Measurements from ENCODE around the gene ENPP6.

Gene ENPP6

DNA sequence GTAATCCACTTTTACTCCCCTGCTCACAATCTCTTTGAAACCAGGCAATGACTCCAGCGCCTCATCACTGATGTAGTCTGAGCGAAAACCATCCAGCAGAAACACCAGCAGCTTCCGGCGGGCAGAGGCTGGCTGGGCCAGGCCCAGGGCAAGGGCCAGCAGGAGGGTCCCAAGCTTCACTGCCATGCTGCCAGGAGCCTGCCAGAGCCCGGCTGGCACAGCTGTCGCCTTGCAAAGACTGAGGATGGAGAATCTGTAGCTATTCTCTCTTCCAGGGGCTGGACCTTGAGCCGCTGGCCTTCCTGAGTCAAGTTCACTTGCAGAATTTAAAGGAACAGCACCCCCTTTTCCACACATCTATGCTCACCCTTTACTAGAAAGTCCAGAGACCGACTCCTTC lies at the start of gene ENPP6:
Gene ENPP6 (minus strand): TSS at position 240 of the 400 bp plus-strand sequence. CDS start 54 bp downstream, at position 186.
- no peak for DNase-seq (ENCODE audit: low read depth, low spot score)
- H3K27ac ChIP-seq: no peak within 1 kb of the TSS

DNA sequence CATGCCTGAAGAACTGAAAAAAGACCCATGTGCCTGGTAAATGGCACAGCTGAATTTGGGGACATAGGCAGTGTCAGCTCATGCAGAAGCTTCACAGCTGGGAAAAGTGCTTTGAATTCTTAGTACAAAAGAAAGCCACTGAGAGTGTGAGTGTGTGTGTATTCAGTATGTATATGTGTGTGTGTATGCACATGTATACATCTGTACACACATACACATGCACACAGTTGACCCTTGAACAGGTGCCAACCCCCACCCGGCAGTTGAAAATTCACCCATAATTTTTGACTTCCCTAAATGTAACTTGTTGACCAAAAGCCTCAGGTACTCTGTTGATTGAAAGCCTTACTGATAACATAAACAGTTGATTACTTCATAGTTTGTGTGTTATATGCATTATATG lies 49.5 kb upstream of the ENPP6 start:
- no peak for DNase-seq (ENCODE audit: low read depth, low spot score)
- H3K27ac ChIP-seq: peak overlapping the region; percentile 63

DNA sequence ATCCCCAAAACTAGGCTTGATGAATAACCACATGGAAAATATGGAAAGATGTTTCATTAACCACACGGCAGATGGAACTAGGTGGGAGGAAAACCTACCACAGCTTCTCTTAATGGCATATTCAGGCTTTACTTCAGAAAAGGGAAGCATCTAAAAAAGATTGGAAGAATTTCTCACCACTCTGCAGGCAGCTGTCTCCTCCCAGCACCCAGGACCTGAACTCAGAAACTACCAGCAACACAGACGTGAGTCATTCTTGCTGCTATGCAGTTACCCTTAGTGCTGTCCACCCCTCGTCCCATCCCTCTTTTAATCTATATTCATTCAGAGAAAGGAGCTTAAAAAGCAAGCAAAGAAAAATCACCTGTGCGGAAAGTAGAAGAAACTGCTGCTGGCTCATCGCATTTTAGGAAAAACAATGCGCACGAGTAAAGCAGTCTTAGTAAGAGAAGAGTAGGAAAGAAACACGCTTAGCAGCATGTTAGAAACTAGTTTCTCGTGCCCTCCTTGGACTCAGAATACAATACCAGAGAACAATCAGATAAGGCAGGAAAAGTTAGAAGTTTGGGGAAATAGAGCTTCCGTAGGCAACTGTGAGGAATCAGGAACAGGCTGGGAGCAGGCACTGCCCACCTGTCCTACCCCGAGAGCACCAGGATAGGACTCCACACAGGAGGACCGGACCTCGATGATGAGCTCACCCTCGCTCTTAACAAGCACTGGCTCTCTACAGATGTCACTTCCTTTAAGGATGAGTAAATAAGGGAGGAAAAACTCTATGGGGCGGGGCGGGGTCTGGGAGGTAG lies 48.1 kb upstream of the ENPP6 start:
- H3K27ac ChIP-seq: peak overlapping the region; percentile 48
- no peak for DNase-seq (ENCODE audit: low read depth, low spot score)

DNA sequence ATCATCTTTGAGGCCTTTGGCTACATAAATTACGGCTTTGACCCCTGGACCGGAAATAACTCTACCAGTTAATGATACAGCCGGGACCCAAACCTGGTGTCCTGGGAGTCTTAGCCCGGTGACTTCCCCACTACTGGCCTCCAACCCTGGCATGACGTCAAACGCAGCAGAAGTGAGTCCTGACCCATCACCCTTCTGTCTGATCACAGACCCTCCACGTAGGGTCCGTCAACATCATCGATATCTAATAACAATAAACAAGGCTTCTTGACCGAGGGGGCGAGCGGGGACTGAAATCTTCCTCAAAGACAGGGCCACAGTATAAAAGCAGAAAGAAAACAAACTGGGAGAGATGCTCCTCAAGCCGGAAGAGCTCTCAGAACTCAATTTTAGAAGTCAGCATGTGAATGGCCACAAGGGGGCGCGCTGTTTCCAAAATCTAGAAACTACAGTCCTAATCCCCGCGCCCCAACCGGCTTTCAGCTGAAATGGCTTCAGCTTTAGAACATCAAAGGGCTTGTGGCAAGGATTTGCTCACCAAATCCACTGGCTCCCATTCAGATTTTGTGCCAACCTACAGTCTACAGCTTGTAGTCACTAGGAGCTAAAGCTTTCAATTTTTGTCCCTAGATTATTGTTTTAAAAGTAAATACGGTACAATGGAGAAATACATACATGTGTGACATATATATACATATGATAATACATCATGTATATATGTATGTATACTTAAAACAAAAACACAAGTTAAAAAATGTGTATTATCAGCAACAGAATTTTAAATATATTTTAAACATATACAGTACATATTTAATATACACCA lies 46.4 kb upstream of the ENPP6 start:
- H3K27ac ChIP-seq: no peak overlapping the region
- peak; percentile 51 for DNase-seq (ENCODE audit: low read depth, low spot score)

DNA sequence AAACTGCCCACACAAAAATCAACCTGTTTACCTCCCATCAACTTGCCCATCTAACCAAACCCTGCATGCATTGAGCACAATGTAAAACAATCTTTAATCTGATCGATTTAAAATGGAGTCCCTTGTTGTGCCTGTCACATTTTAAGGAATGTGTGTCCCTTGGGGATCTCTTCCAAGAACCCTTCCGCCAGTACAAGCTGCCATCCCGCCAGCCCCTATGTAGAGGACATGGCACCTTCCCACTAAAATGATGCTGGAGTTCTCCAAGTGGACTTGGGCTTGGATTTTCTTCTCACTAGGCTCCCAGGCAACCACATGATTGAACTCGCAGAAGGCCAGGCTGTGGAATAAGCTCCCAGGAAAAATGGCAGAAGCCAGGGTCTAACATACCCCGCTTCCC lies 45.8 kb upstream of the ENPP6 start:
- DNase-seq (ENCODE audit: low read depth, low spot score): no peak
- no peak overlapping the region for H3K27ac ChIP-seq

DNA sequence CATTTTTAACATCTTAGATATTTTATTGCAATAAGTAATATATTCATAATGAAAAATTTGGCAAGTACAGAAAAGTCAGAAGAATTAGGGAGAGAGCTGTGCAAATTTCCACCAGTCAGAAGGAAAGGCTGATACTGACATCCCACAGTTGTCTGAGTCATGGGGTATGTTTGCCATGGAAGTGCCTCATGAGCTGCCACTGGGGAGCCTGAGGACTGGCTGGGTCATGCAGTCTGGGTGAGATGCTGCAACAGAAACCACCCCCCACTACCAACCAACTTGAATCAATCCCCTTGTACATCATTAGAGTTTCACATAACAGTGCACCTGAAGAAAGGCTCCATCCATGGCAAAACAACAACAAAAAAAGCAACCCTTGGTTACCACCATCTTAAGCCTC lies 45.2 kb upstream of the ENPP6 start:
- no peak overlapping the region for H3K27ac ChIP-seq
- peak; percentile 60 for DNase-seq (ENCODE audit: low read depth, low spot score)

DNA sequence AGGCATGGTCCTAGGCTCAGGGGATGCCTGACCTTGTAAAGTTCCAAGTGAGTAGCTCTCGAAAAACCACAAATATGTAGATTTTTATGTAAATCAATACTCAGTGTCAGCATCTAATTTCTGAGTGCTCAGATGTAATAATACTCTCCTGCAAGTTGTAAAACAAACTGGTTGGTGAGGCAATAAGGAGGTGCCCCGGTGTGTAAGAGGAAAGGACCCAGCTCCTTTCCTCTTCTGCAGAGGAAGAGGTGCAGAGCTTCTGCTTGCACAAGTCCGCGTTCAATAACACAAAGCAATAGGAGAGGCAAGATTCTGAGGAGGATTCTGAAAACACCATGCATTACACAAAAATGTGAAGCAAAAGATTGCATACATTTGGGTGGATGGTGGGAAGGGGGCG lies 43.6 kb upstream of the ENPP6 start:
- DNase-seq (ENCODE audit: low read depth, low spot score): no peak
- H3K27ac ChIP-seq: no peak overlapping the region

DNA sequence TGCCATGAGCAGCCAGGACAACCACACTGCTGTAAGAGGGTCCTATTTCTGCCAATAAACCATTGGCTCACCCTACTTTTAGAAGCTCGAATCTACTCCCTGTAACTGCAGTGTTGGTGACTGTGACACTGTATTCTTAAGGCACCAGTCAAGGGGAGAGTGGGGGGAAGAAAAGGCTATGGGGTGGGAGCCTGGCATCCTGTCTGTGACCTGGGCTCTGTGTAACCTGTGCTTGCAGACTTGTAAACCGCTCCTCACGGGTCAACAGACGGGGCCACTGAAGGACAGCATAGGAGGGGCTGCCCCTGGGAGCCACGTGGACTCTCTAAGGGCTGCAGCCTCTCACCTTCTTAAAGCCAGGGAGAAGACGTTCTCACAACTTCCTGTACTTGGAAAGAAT lies 42.2 kb upstream of the ENPP6 start:
- no peak for DNase-seq (ENCODE audit: low read depth, low spot score)
- H3K27ac ChIP-seq: no peak overlapping the region

DNA sequence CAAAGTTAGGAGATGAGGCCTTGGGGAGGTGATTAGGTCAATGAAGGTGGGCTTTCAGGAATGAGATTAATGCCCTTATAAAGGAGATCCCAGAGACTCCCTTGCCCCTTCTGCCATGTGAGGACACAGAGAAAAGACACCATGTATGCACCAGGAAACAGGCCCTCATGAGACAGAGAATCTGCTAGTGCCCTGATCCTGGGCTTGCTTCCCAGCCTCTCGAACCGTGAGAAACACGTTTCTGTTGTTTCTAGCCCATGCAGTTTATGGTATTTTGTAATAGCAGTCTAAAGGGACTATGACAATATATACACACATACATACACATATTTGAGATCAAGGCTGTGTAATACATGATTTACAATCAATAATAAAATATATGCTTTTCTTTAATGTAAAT lies 41.4 kb upstream of the ENPP6 start:
- no peak overlapping the region for H3K27ac ChIP-seq
- DNase-seq (ENCODE audit: low read depth, low spot score): no peak

DNA sequence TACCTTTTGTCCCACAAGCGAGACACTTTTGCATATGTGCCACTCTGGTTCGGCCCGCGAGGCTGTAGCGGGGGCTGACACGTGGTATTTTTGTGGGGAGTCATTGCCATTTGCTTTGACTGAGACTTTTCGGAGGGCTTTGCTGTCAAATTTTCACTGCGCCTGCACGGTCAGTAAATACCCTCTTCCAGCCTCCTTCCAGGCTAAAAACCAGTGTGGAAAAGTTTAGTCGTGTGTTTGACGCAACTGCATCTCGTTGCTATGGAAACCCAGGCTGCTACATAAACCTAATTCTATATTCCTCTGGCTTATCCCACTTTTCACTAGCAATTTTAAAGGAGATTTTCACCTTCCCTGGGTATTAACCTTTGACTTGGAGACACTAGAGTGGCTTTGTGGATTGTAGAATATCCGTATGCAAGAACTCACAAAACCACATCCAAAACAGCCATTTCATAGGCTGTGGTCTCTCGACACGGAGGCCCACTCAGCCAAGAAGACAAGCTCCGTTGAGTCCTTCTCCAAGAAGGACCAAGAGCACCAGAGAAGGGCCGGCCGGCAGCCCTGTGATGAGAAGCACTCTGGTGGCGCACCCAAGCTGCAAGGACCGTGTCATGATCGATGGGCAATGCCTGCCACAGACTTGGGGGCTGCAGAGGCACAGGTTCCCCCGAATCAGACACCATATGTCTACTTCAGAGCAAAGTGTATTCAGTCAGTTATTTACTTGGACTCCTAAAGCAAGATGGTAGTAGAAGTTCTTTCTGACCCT lies 38.4 kb upstream of the ENPP6 start:
- H3K27ac ChIP-seq: no peak overlapping the region
- DNase-seq (ENCODE audit: low read depth, low spot score): no peak

DNA sequence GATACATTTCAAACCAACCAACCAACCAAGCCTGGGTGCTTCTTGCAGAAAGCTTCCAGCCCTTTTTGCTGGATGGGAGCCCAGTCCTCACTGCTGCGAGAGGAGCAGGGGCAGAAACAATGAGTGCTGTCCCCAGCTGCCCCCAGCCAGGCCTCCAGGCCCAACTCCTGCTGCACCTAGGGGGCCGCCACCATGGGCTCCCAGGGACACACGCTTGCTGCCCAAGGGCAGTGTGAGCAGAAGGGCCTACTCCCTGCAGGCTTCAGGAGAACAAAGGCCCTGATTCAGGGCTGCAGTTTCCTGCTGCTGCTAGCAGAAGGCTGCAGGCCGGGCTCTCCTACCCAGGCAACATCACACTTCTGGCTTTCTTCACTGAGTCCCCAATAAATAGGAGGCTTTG lies 37.7 kb upstream of the ENPP6 start:
- no peak overlapping the region for H3K27ac ChIP-seq
- DNase-seq (ENCODE audit: low read depth, low spot score): no peak

DNA sequence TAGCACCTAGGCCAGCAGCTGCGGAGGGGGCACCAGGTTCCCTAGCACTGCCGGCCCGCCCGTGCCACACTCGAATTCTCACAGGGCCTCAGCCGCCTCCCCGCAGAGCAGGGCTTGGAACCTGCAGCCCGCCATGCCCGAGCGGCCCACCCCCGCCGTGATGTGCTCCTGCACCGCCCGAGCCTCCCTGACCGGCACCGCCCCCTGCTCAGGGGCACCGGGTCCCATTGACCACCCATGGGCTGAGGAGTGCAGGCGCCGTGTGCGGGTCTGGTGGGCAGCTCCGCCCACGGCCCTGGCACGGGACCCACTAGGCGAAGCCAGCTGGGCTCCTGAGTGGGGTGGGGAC lies 35.4 kb upstream of the ENPP6 start:
- DNase-seq (ENCODE audit: low read depth, low spot score): no peak
- no peak overlapping the region for H3K27ac ChIP-seq

DNA sequence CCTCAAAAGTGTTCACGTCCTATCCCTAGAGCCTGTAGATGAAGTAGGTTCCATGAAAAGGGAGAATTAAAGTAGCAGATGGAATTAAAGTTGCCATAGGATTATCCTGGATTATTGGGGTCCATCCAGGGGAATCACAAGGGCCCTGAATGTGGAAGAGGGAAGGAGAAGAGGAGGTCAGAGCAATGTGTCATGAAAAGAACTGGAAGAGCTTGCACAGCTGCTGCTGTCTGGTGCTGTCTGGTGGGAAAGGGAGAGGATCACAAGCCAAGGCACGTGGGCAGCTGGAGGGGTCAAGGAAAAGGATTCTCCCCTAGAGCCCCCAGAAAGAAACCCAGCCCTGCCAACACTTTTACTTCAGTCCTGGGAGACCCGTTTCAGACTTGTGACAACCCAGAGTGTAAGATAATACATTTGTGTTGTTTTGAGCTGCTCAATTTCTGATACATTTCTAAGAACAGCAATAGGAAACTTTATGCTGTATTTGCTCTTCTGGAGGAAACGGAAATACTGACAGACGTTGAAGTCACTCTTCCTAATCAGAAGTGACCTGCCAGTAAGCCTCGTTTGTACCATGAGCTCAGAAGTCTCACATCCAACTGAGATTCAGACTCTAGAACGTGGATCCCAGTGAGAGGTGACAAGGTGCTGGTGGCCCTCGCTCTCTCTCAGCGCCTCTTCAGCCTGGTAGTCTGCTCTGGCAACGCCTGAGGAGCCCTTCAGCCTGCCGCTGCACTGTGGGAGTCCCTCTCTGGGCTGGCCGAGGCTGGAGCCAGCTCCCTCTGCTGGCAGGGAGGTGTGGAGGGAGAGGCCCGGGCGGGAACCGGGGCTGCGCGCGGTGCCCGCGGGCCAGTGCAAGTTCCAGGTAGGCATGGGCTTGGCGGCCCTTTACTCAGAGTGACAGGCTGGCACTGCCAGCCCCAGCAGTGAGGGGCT lies 34.7 kb upstream of the ENPP6 start:
- no peak for DNase-seq (ENCODE audit: low read depth, low spot score)
- no peak overlapping the region for H3K27ac ChIP-seq

DNA sequence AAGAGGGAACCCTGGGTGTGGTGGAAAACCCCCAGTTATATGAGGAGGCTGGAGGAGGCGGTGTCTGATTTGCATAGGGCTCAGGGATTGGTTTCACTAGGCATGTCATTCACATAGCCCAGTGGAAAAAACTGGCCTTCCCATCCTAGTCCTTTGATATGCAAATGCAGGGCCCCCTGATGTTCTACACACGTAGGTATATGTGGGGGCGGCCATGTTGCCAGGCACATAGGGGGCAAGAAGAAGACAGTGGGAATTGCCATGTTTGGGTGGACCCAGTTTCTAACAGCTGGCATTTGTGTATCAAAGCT lies 34.0 kb upstream of the ENPP6 start:
- no peak overlapping the region for H3K27ac ChIP-seq
- DNase-seq (ENCODE audit: low read depth, low spot score): no peak

DNA sequence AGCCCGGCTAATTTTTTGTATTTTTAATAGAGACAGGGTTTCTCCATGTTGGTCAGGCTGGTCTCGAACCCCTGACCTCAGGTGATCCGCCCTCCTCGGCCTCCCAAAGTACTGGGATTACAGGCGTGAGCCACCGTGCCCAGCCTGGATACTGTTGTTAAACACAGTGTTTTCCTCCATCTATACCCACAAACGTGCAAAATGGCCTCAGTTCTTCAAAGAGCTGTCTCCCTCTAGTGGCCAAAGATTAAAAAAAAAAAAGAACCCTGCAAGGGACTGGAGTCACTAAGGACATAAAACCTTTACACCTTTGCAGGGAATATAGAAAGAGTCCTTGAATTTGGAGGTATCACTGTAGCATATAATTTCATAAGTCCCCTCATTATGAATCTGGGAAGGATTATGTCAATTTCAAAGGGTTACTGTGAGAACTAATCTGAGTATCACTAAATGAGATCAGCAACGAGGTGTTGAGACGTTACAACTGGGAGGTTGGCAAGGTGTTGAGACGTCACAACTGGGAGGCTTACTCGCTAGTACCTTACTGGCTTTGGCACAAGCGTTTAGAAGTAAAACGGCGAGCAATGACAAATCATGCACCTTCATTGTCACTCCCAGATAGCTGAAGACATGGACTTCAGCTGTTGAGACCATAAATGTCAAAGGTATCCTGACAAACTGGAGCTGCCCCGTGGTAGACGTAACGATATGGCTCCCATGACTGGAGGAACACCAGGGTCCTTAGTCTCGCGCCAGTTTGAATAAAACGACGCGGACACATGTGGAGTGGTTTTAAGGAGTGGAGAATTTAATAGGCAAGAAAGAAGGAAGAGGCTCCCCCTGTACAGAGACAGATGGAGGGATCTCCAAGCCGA lies 33.4 kb upstream of the ENPP6 start:
- no peak overlapping the region for H3K27ac ChIP-seq
- DNase-seq (ENCODE audit: low read depth, low spot score): no peak

DNA sequence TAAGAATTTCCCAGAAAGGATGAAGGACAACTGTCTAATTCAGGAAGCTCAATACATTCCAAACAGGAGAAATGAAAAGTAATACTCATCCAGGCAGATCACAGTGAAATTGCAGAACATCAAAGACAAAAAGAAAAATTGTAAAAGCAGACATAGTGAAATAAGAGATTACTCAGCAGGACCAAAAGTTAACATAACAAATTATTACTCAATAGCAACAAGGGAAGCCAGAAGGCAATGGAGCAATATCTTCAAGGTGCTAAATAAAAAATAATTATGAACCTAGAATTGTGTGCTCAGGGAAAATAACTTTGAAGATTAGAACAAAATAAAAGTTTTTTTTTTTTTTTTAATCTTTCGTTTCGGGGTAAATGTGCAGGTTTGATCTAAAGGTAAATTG lies 30.5 kb upstream of the ENPP6 start:
- H3K27ac ChIP-seq: no peak overlapping the region
- DNase-seq (ENCODE audit: low read depth, low spot score): no peak

DNA sequence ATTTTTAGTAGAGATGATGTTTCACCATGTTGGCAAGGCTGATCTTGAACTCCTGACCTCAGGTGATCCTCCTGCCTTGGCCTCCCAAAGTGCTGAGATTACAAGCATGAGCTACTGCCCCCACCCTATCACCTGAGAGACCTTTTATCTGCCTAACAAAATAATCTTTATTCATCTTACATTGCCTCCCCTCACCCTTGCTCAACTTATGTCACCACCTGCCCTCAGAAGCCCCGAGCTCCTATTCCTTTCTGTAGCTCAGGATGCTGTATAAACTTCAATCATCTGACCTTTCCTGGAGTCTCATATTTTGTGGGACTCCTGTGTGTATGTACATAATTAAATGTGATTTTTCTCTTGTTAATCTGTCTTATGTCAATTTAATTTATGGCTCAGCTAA lies 29.7 kb upstream of the ENPP6 start:
- no peak overlapping the region for H3K27ac ChIP-seq
- DNase-seq (ENCODE audit: low read depth, low spot score): no peak

DNA sequence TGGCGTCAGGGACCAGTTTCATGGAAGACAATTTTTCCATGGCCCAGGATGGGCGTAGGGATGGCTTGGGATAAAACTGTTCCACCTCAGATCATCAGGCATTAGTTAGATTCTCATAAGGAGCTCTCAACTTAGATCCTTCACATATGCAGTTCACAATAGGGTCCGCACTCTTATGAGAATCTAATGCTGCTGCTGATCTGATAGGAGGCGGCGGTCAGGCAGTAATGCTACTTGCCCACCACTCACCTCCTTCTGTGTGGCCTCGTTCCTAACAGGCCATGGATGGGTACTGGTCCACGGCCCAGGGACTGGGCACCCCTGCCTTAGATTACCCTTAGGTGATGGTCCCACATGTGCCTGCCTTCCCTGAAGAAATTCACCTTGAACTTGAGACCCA lies 28.8 kb upstream of the ENPP6 start:
- no peak overlapping the region for H3K27ac ChIP-seq
- no peak for DNase-seq (ENCODE audit: low read depth, low spot score)

DNA sequence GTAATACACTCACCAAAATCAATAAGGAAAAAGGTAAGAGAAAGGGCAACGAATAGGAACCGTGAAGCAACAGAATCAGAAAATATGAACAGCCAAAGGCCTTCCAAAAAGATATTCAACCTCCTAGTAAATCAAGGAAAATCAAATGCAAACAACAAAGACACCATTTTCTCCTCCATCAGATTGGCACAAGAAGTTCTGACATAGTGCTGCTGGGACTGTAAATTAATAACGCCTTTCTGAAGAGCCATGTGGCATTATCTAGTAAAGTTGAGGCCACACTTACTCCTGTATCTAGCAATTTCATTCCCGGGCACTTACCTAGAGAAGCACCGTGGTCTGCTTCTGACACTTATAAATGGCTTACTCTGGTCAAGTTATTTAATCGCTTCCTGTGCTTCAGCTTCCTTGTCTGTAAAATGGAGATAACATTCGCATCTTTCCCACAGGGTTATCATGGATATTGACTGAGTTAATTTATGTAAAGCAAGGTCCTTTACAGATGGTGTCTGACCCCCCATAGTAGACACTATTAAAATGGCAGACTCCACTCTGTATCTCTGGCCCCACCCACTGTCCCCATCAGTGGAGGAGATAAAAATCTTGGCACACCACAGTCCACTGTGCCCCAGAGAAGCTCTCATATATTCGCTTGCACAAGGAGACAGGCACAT lies 20.5 kb upstream of the ENPP6 start:
- no peak overlapping the region for H3K27ac ChIP-seq
- DNase-seq (ENCODE audit: low read depth, low spot score): no peak

Data from epithelial cell of prostate (primary cell).